HepG2 (cell line): ENCODE measurements around the gene ITPR1. TPM values are rescaled to one million over a fixed set of nuclear protein-coding genes. Genes with fewer than 3 reads are reported as not detected.

Experiments used
- ATAC-seq: fragments of 200-7000 bp; cut with Tn5 transposase; 3 replicates; pipeline ENCODE4 v1.9.1; 2020; ENCODE audit warnings: mild to moderate bottlenecking, moderate library complexity
- BruUV-seq: library from RNA; stranded (reverse); fragments of 400-500 nt; replicated peaks from 2 replicates; lab custom pipeline; 2021; lab: Mats Ljungman, UMichigan
- CTCF ChIA-PET: fragments of 300-600 bp; formaldehyde crosslinking; extraction: SDS; loops from one replicate; lab custom pipeline; 2021; ENCODE audit warnings: low total read pairs, inconsistent platforms, low intra/inter-chr PET ratio; lab: Yijun Ruan, JAX
- POLR2A ChIA-PET: fragments of 350-600 bp; sonication (Branson Sonifier 250); formaldehyde crosslinking; loops from one replicate; lab custom pipeline; 2020; ENCODE audit warnings: antibody characterized with exemption, inconsistent platforms; lab: Yijun Ruan, JAX
- DNase-seq: peaks from one replicate; pipeline ENCODE4 v3.0.0-alpha.2; 2015; ENCODE audit warnings: low spot score
- FAIRE-seq: peaks from 3 replicates; lab custom pipeline; 2011; peaks lifted over from hg19 to GRCh38; lab: Jason Lieb, UNC
- H2AFZ ChIP-seq: one replicate; pipeline ENCODE4 v1.6.1; 2011; ENCODE audit warnings: low read length, inconsistent platforms
- H3K27ac ChIP-seq: fragments of 300-600 bp; 3 replicates; pipeline ENCODE4 v1.8.0; 2011; ENCODE audit warnings: mixed run types, mild to moderate bottlenecking, mixed read lengths, low read length, inconsistent platforms; ENCODE audit not compliant: insufficient read depth; ENCODE audit errors: extremely low read length
- H3K27me3 ChIP-seq, 2 experiments: fragments of 200-600 bp in 1 of 2; 2 replicates in 1 of 2; 3 replicates in 1 of 2; pipeline versions ENCODE4 v1.6.0 to v1.8.0; 2011; ENCODE audit warnings: low read length in 2 of 2, mild to moderate bottlenecking in 2 of 2, moderate library complexity in 2 of 2, inconsistent platforms in 1 of 2; ENCODE audit not compliant: insufficient read depth in 2 of 2, control insufficient read depth in 1 of 2
- H3K36me3 ChIP-seq, 2 experiments: fragments of 200-600 bp in 1 of 2; replicated peaks in 1 of 2; 2 replicates in 1 of 2; 3 replicates in 1 of 2; pipeline versions ENCODE4 v1.5.1 to v1.8.0; 2011; ENCODE audit warnings: low read length in 2 of 2, inconsistent platforms in 1 of 2; ENCODE audit not compliant: insufficient read depth in 2 of 2, control insufficient read depth in 1 of 2
- H3K4me1 ChIP-seq: 2 replicates; pipeline ENCODE4 v1.5.1; 2012; ENCODE audit warnings: low read length, inconsistent platforms; ENCODE audit not compliant: insufficient read depth
- H3K4me2 ChIP-seq: 2 replicates; pipeline ENCODE4 v1.6.0; 2011; ENCODE audit warnings: low read depth, low read length, inconsistent platforms
- H3K4me3 ChIP-seq, 3 experiments: fragments of 200-600 bp in 1 of 3; sonication (generic), shearing (Covaris generic) in 1 of 3; replicated peaks in 1 of 3; 2 replicates each; pipeline ENCODE4 v1.5.1; 2011 to 2016; ENCODE audit warnings: low read length in 3 of 3, inconsistent platforms in 2 of 3, low read depth in 2 of 3, mild to moderate bottlenecking in 2 of 3, control low read depth in 1 of 3, mixed read lengths in 1 of 3; ENCODE audit not compliant: insufficient read depth in 1 of 3
- H3K79me2 ChIP-seq: one replicate; pipeline ENCODE4 v1.6.1; 2011; ENCODE audit warnings: low read length, inconsistent platforms; ENCODE audit not compliant: insufficient read depth
- H3K9ac ChIP-seq: 2 replicates; pipeline ENCODE4 v1.6.0; 2011; ENCODE audit warnings: mild to moderate bottlenecking, low read depth, low read length, inconsistent platforms; ENCODE audit not compliant: insufficient read depth
- H3K9me3 ChIP-seq: 2 replicates; pipeline ENCODE4 v1.5.1; 2012; ENCODE audit warnings: mild to moderate bottlenecking, low read length
- H4K20me1 ChIP-seq: 2 replicates; pipeline ENCODE4 v1.6.0; 2011; ENCODE audit warnings: inconsistent platforms, mild to moderate bottlenecking, low read length, moderate library complexity; ENCODE audit not compliant: insufficient read depth
- DMAP1 ChIP-seq: IDR thresholded peaks from 2 replicates; pipeline ENCODE4 v1.6.1; 2016
- FOXA1 ChIP-seq, 2 experiments: fragments of 450-650 bp in 1 of 2; sonication (generic) in 1 of 2; formaldehyde crosslinking in 1 of 2; IDR thresholded peaks; 2 replicates each; pipeline versions ENCODE4 v1.4.0 to v1.6.1; 2016 to 2020; ENCODE audit warnings: missing genetic modification reagents in 1 of 2
- NR3C1 ChIP-seq: sonication (generic); formaldehyde crosslinking; IDR thresholded peaks from 2 replicates; pipeline ENCODE4 v1.4.0; 2020; ENCODE audit warnings: missing genetic modification reagents
- POGZ ChIP-seq: sonication (generic); formaldehyde crosslinking; IDR thresholded peaks from 2 replicates; pipeline ENCODE4 v1.4.0; 2020; ENCODE audit warnings: mild to moderate bottlenecking, missing genetic modification reagents
- YY1 ChIP-seq: IDR thresholded peaks from 2 replicates; pipeline ENCODE4 v1.6.1; 2011; ENCODE audit warnings: low read length, low read depth, moderate library complexity, mild to moderate bottlenecking; ENCODE audit not compliant: insufficient read depth, insufficient replicate concordance
- ZNF232 ChIP-seq: sonication (generic); formaldehyde crosslinking; IDR thresholded peaks from 2 replicates; pipeline ENCODE4 v1.4.0; 2020; ENCODE audit warnings: missing genetic modification reagents, borderline replicate concordance
- ZNF33A ChIP-seq: sonication (generic); formaldehyde crosslinking; IDR thresholded peaks from 2 replicates; pipeline ENCODE4 v1.5.1; 2020; ENCODE audit warnings: missing genetic modification reagents, mild to moderate bottlenecking, moderate library complexity, borderline replicate concordance
- ZNF530 ChIP-seq: sonication (generic); formaldehyde crosslinking; IDR thresholded peaks from 2 replicates; pipeline ENCODE4 v1.5.0; 2020; ENCODE audit warnings: low read depth, mild to moderate bottlenecking, missing genetic modification reagents
- WGBS: methylation state at CpG from one replicate; pipeline ENCODE4 v1.1.6; 2017; ENCODE audit warnings: low lambda C conversion rate; 5-methylcytosine and 5-hydroxymethylcytosine counted together
- in situ Hi-C: cut with HindIII; loops from 2 replicates; pipeline ENCODE4 v1.10.0; 2017; ENCODE audit warnings: low pct_unique_long_range_greater_than_20kb; ENCODE audit not compliant: extremely low pct_ligation_motif_present
- intact Hi-C: fragments of 100-400 bp; cut with micrococcal nuclease; formaldehyde crosslinking; loops from one replicate; pipeline ENCODE4 v1.10.0; 2022; ENCODE audit not compliant: unreplicated experiment
- polyA plus RNA-seq, 8 experiments: library from polyadenylated mRNA; depleted of rRNA in 3 of 8; stranded (reverse) in 7 of 8; unstranded in 1 of 8; fragments of >200 nt; fragmentation: Illumina TruSeq in 4 of 8; extraction: Trizol in 4 of 8; gene quantifications; 2 replicates each; pipeline versions ENCODE4 v1.2.1 to v1.2.3, GENCODE V29; 2011 to 2016; ENCODE audit warnings: low read depth in 4 of 8, missing spikeins in 1 of 8, mixed read lengths in 1 of 8; ENCODE audit not compliant: insufficient read depth in 1 of 8
- total RNA-seq, 5 experiments: library from RNA; depleted of rRNA; stranded (reverse); fragments of >200 nt; fragmentation: Illumina TruSeq; extraction: Trizol; gene quantifications; 2 replicates each; pipeline ENCODE4 v1.2.3, GENCODE V29; 2016; ENCODE audit warnings: low read depth in 1 of 5
- TF ChIP-seq, protein P1 (sequence below): sonication (generic); formaldehyde crosslinking; IDR thresholded peaks from 2 replicates; pipeline ENCODE4 v1.4.0; 2020; ENCODE audit warnings: mild to moderate bottlenecking, missing genetic modification reagents
- TF ChIP-seq, protein P2 (sequence below): sonication (generic); formaldehyde crosslinking; IDR thresholded peaks from 2 replicates; pipeline ENCODE4 v1.4.0; 2020; ENCODE audit warnings: missing genetic modification reagents
- TF ChIP-seq, protein P3 (sequence below): IDR thresholded peaks from 2 replicates; pipeline ENCODE4 v1.6.1; 2016; ENCODE audit warnings: low read depth, missing genetic modification reagents, missing compliant biosample characterization
- TF ChIP-seq, protein P4 (sequence below): sonication (generic); formaldehyde crosslinking; IDR thresholded peaks from 2 replicates; pipeline ENCODE4 v1.9.0; 2021; ENCODE audit warnings: missing genetic modification reagents, mild to moderate bottlenecking, borderline replicate concordance

Gene ITPR1
- total and polyA plus RNA-seq, 2 of the 13 experiments (the other 11 are each of a cell fraction or from before 2014, with no cell fraction given), result 10.0 to 11.4 TPM

DNA sequence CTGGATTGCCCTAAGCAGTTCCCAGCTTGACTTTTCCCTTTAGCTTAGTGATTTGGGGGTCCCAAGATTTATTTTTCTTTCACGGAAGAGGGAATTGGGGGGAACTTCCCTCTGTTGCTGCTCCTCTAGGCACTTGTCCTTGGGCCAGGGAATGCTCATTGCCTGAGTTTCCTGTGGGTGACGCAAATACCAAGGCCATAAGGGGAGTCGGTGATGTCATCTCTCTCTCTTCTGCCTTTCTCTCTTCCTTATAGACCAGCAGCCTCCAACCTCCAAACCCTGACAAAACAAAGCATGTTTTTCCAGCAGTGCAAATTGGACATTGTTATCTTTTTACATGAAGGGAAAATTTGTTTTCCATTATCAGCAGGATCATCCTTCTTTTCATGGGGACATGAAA is 120.2 kb downstream of the ITPR1 start (continued):
- TF ChIP-seq, protein P1, sequence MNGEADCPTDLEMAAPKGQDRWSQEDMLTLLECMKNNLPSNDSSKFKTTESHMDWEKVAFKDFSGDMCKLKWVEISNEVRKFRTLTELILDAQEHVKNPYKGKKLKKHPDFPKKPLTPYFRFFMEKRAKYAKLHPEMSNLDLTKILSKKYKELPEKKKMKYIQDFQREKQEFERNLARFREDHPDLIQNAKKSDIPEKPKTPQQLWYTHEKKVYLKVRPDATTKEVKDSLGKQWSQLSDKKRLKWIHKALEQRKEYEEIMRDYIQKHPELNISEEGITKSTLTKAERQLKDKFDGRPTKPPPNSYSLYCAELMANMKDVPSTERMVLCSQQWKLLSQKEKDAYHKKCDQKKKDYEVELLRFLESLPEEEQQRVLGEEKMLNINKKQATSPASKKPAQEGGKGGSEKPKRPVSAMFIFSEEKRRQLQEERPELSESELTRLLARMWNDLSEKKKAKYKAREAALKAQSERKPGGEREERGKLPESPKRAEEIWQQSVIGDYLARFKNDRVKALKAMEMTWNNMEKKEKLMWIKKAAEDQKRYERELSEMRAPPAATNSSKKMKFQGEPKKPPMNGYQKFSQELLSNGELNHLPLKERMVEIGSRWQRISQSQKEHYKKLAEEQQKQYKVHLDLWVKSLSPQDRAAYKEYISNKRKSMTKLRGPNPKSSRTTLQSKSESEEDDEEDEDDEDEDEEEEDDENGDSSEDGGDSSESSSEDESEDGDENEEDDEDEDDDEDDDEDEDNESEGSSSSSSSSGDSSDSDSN (CRISPR knock-in tag), result no peak
- TF ChIP-seq NR3C1 (CRISPR knock-in tag) (no peak), ZNF530 (CRISPR knock-in tag) (no peak), DMAP1 (CRISPR knock-in tag) (no peak), YY1 (no peak)
- TF ChIP-seq, protein P2, sequence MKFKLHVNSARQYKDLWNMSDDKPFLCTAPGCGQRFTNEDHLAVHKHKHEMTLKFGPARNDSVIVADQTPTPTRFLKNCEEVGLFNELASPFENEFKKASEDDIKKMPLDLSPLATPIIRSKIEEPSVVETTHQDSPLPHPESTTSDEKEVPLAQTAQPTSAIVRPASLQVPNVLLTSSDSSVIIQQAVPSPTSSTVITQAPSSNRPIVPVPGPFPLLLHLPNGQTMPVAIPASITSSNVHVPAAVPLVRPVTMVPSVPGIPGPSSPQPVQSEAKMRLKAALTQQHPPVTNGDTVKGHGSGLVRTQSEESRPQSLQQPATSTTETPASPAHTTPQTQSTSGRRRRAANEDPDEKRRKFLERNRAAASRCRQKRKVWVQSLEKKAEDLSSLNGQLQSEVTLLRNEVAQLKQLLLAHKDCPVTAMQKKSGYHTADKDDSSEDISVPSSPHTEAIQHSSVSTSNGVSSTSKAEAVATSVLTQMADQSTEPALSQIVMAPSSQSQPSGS (CRISPR knock-in tag), result no peak

DNA sequence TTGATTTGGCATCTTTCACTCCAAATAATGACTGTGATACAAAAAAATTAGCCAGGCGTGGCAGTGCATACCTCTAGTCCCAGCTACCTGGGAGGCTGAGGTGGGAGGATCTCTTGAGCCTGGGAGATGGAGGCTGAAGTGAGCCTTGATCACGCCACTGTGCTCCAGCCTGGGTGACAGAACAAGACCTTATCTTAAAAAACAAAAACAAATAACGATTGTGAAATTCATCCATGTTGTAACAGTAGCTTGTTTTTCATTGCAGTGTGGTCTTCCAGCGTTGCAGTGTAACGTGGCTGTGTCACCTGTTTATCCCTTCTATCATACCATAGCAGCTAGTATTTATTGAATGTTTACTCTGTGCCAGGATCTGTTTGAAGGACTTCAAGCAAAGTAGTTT is 120.9 kb downstream of the ITPR1 start:
- no peak overlapping the region for H3K4me2 ChIP-seq
- ChIA-PET CTCF (no interaction called here), POLR2A (no interaction called here)
- peaks cover 12% of the 10 kb centered on the region; the same call in 1 of the 2 replicates for H3K4me1 ChIP-seq
- H3K9ac ChIP-seq, result no peak overlapping the region
- H3K4me3 ChIP-seq, result no peak overlapping the region
- ATAC-seq (peak; percentile 56), FAIRE-seq (no peak), DNase-seq (peak; percentile 23)
- WGBS, result 45% methylated on average over 5 of the region's 5 CpGs
- no peaks in the 10 kb centered on the region for H3K79me2 ChIP-seq
- no peaks in the 10 kb centered on the region for H4K20me1 ChIP-seq
- intact Hi-C loops, result no loop called here
- no peaks in the 10 kb centered on the region for H3K9me3 ChIP-seq
- in situ Hi-C loops, result no loop called here
- H3K27ac ChIP-seq, result no peak overlapping the region
- no TSS peak for BruUV-seq
- H2AFZ ChIP-seq, result no peak overlapping the region
- H3K27me3 ChIP-seq, result no peaks in the 10 kb centered on the region
- no peaks in the 10 kb centered on the region for H3K36me3 ChIP-seq
- TF ChIP-seq, protein P3, sequence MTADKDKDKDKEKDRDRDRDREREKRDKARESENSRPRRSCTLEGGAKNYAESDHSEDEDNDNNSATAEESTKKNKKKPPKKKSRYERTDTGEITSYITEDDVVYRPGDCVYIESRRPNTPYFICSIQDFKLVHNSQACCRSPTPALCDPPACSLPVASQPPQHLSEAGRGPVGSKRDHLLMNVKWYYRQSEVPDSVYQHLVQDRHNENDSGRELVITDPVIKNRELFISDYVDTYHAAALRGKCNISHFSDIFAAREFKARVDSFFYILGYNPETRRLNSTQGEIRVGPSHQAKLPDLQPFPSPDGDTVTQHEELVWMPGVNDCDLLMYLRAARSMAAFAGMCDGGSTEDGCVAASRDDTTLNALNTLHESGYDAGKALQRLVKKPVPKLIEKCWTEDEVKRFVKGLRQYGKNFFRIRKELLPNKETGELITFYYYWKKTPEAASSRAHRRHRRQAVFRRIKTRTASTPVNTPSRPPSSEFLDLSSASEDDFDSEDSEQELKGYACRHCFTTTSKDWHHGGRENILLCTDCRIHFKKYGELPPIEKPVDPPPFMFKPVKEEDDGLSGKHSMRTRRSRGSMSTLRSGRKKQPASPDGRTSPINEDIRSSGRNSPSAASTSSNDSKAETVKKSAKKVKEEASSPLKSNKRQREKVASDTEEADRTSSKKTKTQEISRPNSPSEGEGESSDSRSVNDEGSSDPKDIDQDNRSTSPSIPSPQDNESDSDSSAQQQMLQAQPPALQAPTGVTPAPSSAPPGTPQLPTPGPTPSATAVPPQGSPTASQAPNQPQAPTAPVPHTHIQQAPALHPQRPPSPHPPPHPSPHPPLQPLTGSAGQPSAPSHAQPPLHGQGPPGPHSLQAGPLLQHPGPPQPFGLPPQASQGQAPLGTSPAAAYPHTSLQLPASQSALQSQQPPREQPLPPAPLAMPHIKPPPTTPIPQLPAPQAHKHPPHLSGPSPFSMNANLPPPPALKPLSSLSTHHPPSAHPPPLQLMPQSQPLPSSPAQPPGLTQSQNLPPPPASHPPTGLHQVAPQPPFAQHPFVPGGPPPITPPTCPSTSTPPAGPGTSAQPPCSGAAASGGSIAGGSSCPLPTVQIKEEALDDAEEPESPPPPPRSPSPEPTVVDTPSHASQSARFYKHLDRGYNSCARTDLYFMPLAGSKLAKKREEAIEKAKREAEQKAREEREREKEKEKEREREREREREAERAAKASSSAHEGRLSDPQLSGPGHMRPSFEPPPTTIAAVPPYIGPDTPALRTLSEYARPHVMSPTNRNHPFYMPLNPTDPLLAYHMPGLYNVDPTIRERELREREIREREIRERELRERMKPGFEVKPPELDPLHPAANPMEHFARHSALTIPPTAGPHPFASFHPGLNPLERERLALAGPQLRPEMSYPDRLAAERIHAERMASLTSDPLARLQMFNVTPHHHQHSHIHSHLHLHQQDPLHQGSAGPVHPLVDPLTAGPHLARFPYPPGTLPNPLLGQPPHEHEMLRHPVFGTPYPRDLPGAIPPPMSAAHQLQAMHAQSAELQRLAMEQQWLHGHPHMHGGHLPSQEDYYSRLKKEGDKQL (CRISPR knock-in tag), result no peak
- TF ChIP-seq POGZ (CRISPR knock-in tag) (0 out of 2 replicates have a peak, but pooled peaks have one; percentile 40), ZNF232 (CRISPR knock-in tag) (no peak), FOXA1 (IDR thresholded peaks at IDR 0.05) (no peak), FOXA1 (CRISPR knock-in tag; IDR thresholded peaks at IDR 0.05) (0 out of 2 replicates have a peak, but pooled peaks have one; percentile 42), ZNF33A (CRISPR knock-in tag) (no peak)
- TF ChIP-seq, protein P4, sequence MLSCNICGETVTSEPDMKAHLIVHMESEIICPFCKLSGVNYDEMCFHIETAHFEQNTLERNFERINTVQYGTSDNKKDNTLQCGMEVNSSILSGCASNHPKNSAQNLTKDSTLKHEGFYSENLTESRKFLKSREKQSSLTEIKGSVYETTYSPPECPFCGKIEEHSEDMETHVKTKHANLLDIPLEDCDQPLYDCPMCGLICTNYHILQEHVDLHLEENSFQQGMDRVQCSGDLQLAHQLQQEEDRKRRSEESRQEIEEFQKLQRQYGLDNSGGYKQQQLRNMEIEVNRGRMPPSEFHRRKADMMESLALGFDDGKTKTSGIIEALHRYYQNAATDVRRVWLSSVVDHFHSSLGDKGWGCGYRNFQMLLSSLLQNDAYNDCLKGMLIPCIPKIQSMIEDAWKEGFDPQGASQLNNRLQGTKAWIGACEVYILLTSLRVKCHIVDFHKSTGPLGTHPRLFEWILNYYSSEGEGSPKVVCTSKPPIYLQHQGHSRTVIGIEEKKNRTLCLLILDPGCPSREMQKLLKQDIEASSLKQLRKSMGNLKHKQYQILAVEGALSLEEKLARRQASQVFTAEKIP, result no peak
